HepG2 (cell line): Measurements from ENCODE around the gene NRN1L. TPM values are rescaled to one million over a fixed set of nuclear protein-coding genes. Genes with fewer than 3 reads are reported as not detected.
A peak's percentile ranks its signal among the peaks of the same experiment; 100 is the strongest.

Experiments used
- E2F2 ChIP-seq: sonication (generic); formaldehyde crosslinking; IDR thresholded peaks from 2 replicates; pipeline ENCODE4 v1.4.0; 2020; ENCODE audit warnings: missing genetic modification reagents, borderline replicate concordance
- EHMT2 ChIP-seq: fragments of 200-600 bp; sonication (generic); IDR thresholded peaks from 2 replicates; pipeline ENCODE4 v1.7.0; 2017; ENCODE audit warnings: antibody characterized with exemption, low read depth, low read length, borderline replicate concordance
- NR2F6 ChIP-seq, 2 experiments: IDR thresholded peaks; 2 replicates each; pipeline ENCODE4 v1.6.1; 2016; ENCODE audit warnings: antibody characterized with exemption in 1 of 2, mild to moderate bottlenecking in 1 of 2
- NRL ChIP-seq: sonication (generic); formaldehyde crosslinking; IDR thresholded peaks from 2 replicates; pipeline ENCODE4 v1.5.0; 2020; ENCODE audit warnings: missing genetic modification reagents, mild to moderate bottlenecking, moderate library complexity, borderline replicate concordance
- PRDM4 ChIP-seq: sonication (generic); formaldehyde crosslinking; IDR thresholded peaks from 2 replicates; pipeline ENCODE4 v1.9.0; 2021; ENCODE audit warnings: missing genetic modification reagents, borderline replicate concordance
- RXRB ChIP-seq: IDR thresholded peaks from 2 replicates; pipeline ENCODE4 v1.6.1; 2016; ENCODE audit warnings: borderline replicate concordance, missing genetic modification reagents, missing compliant biosample characterization
- SP140L ChIP-seq: sonication (generic); formaldehyde crosslinking; IDR thresholded peaks from 2 replicates; pipeline ENCODE4 v1.4.0; 2020; ENCODE audit warnings: missing genetic modification reagents, borderline replicate concordance
- ZBTB43 ChIP-seq: sonication (generic); formaldehyde crosslinking; conservative IDR thresholded peaks from 2 replicates; pipeline ENCODE4 v1.4.0; 2020; ENCODE audit warnings: missing genetic modification reagents
- ZC3H4 ChIP-seq: sonication (generic); formaldehyde crosslinking; IDR thresholded peaks from 2 replicates; pipeline ENCODE4 v1.4.0; 2020; ENCODE audit warnings: missing genetic modification reagents, borderline replicate concordance
- ZNF20 ChIP-seq: sonication (generic); formaldehyde crosslinking; IDR thresholded peaks from 2 replicates; pipeline ENCODE4 v1.4.0; 2020; ENCODE audit warnings: mild to moderate bottlenecking, moderate library complexity, missing genetic modification reagents
- ZNF484 ChIP-seq: sonication (generic); formaldehyde crosslinking; IDR thresholded peaks from 2 replicates; pipeline ENCODE4 v1.5.1; 2020; ENCODE audit warnings: mild to moderate bottlenecking, low read depth, missing genetic modification reagents, borderline replicate concordance
- ZNF510 ChIP-seq: sonication (generic); formaldehyde crosslinking; IDR thresholded peaks from 2 replicates; pipeline ENCODE4 v1.4.0; 2020; ENCODE audit warnings: low read depth, mild to moderate bottlenecking, missing genetic modification reagents
- ZNF557 ChIP-seq: sonication (generic); formaldehyde crosslinking; IDR thresholded peaks from 2 replicates; pipeline ENCODE4 v1.4.0; 2020; ENCODE audit warnings: missing genetic modification reagents
- ZNF891 ChIP-seq: sonication (generic); formaldehyde crosslinking; IDR thresholded peaks from 2 replicates; pipeline ENCODE4 v1.5.0; 2020; ENCODE audit warnings: mild to moderate bottlenecking, missing genetic modification reagents
- polyA plus RNA-seq, 8 experiments: library from polyadenylated mRNA; depleted of rRNA in 3 of 8; stranded (reverse) in 7 of 8; unstranded in 1 of 8; fragments of >200 nt; fragmentation: Illumina TruSeq in 4 of 8; extraction: Trizol in 4 of 8; gene quantifications; 2 replicates each; pipeline versions ENCODE4 v1.2.1 to v1.2.3, GENCODE V29; 2011 to 2016; ENCODE audit warnings: low read depth in 4 of 8, missing spikeins in 1 of 8, mixed read lengths in 1 of 8; ENCODE audit not compliant: insufficient read depth in 1 of 8
- total RNA-seq, 5 experiments: library from RNA; depleted of rRNA; stranded (reverse); fragments of >200 nt; fragmentation: Illumina TruSeq; extraction: Trizol; gene quantifications; 2 replicates each; pipeline ENCODE4 v1.2.3, GENCODE V29; 2016; ENCODE audit warnings: low read depth in 1 of 5
- TF ChIP-seq, protein P1 (sequence below): sonication (generic); formaldehyde crosslinking; IDR thresholded peaks from 2 replicates; pipeline ENCODE4 v1.4.0; 2020; ENCODE audit warnings: low read depth, mild to moderate bottlenecking, missing genetic modification reagents
- TF ChIP-seq, protein P2 (sequence below): sonication (generic); formaldehyde crosslinking; IDR thresholded peaks from 2 replicates; pipeline ENCODE4 v1.4.0; 2020; ENCODE audit warnings: missing genetic modification reagents, borderline replicate concordance

NRN1L gene
- total and polyA plus RNA-seq, 2 of the 13 experiments (the other 11 are each of a cell fraction or from before 2014, with no cell fraction given) = 0.53 to 1.2 TPM

- TF ChIP-seq SP140L (CRISPR knock-in tag) = 0 out of 2 replicates have a peak, but pooled peaks have one; percentile 56
- TF ChIP-seq, protein P1, sequence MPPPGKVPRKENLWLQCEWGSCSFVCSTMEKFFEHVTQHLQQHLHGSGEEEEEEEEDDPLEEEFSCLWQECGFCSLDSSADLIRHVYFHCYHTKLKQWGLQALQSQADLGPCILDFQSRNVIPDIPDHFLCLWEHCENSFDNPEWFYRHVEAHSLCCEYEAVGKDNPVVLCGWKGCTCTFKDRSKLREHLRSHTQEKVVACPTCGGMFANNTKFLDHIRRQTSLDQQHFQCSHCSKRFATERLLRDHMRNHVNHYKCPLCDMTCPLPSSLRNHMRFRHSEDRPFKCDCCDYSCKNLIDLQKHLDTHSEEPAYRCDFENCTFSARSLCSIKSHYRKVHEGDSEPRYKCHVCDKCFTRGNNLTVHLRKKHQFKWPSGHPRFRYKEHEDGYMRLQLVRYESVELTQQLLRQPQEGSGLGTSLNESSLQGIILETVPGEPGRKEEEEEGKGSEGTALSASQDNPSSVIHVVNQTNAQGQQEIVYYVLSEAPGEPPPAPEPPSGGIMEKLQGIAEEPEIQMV (CRISPR knock-in tag) = no peak
- TF ChIP-seq E2F2 (CRISPR knock-in tag) = no peak; the same call in 1 of the 2 replicates
- no peak for TF ChIP-seq ZC3H4
- no peak for TF ChIP-seq EHMT2
- TF ChIP-seq ZNF484 = no peak
- TF ChIP-seq PRDM4 (CRISPR knock-in tag) = no peak
- TF ChIP-seq NRL (CRISPR knock-in tag) = peak; percentile 57; the same call in 1 of the 2 replicates
- peak; percentile 81; the same call in 1 of the 2 replicates for TF ChIP-seq ZNF891 (CRISPR knock-in tag)
- TF ChIP-seq, protein P2, sequence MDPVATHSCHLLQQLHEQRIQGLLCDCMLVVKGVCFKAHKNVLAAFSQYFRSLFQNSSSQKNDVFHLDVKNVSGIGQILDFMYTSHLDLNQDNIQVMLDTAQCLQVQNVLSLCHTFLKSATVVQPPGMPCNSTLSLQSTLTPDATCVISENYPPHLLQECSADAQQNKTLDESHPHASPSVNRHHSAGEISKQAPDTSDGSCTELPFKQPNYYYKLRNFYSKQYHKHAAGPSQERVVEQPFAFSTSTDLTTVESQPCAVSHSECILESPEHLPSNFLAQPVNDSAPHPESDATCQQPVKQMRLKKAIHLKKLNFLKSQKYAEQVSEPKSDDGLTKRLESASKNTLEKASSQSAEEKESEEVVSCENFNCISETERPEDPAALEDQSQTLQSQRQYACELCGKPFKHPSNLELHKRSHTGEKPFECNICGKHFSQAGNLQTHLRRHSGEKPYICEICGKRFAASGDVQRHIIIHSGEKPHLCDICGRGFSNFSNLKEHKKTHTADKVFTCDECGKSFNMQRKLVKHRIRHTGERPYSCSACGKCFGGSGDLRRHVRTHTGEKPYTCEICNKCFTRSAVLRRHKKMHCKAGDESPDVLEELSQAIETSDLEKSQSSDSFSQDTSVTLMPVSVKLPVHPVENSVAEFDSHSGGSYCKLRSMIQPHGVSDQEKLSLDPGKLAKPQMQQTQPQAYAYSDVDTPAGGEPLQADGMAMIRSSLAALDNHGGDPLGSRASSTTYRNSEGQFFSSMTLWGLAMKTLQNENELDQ (CRISPR knock-in tag) = no peak
- TF ChIP-seq NR2F6 (IDR thresholded peaks at IDR 0.05) = no peak
- TF ChIP-seq NR2F6 (CRISPR knock-in tag; IDR thresholded peaks at IDR 0.05) = peak; percentile 41; the same call in 1 of the 2 replicates
- TF ChIP-seq ZNF20 (CRISPR knock-in tag) = no peak
- TF ChIP-seq RXRB (CRISPR knock-in tag) = peak; percentile 59; the same call in 1 of the 2 replicates
- TF ChIP-seq ZNF510 (CRISPR knock-in tag) = no peak
- 0 out of 2 replicates have a peak, but pooled peaks have one; percentile 19 for TF ChIP-seq ZBTB43 (CRISPR knock-in tag)
- no peak for TF ChIP-seq ZNF557 (CRISPR knock-in tag)
Observed at GRCh38 chr16:67841816-67842508, 42.7 kb upstream of the NRN1L start, which contains the start of gene THAP11 (continued).
